Raji (cell line): ENCODE results near the gene CALCB.

Source experiments
- POLR2A ChIP-seq: IDR thresholded peaks from 2 replicates; pipeline ENCODE4 v1.6.1; 2011; ENCODE audit warnings: low read depth, low read length, control low read depth; ENCODE audit not compliant: insufficient read depth

Gene CALCB

GRCh38 chr11:15071556-15072255, 1.7 kb upstream of the CALCB start:
- TF ChIP-seq POLR2A = no peak

DNA sequence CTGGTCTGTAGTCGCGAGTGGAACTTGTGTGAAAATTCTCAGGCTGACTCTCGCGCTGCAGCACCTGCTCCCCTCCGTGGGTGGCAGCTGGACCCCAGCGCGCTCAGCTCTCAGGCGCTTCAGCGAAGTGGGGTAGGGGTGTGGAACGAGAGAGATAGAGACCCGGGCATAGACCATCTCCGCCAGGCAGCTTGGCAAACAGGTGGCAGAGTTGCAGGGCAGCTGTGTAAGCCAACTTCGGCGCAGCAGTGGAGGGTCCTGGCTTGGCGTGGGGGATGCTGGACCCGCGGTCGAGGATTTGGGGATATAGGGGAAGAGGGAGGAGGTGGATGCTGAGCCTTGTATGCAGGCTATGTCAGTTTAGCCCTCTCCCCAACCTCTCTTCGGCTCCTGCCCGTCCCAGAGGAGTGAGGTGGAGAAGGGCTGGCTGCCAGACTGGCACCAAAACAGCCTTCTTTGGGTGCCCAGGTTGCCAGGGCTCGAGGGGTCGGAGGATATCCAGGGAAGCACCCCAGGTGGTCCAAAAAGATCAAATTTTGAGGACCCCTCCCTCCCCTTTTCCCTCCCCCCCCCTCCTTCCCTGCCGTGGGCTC, 746 bp upstream of the CALCB start:
- no peak for TF ChIP-seq POLR2A

DNA sequence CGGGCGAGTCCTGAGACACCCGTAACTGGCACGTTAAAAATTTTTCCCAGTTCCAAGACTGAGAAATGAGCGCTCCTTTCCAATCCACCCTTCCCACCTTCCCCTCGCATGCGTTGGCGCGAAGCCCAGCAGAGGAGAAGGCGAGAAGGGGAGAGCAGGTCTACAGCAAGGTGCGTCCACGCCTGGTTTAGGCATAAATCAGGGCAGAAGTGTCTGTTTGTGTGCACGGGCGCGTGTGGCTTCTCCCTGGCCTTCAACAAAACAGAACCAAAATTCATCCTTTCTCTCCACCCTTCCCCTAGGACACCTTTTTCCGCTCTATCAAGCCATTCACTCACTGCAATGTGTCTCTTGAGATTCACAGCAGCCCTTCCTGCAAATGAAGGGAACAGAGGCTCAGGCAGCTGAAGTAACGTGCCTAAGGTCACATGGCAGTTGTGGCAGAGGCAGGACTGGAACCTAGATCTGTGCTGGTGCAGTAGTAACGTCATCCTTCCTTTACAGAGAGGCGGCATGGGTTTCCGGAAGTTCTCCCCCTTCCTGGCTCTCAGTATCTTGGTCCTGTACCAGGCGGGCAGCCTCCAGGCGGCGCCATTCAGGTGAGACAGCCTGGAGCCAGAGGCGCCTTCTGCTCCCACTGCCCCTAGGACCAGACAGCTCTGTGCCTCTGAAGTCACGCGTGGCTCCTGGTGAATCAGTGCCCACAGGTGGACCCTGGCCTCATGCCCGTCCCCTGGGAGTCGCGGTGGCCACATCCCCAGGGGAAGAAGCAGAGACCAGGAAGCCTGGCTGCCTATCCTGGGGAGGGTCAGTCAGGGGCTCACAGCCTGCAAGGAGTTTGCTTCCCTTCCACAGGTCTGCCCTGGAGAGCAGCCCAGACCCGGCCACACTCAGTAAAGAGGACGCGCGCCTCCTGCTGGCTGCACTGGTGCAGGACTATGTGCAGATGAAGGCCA, 1.1 kb downstream of the CALCB start:
- no peak for TF ChIP-seq POLR2A

DNA sequence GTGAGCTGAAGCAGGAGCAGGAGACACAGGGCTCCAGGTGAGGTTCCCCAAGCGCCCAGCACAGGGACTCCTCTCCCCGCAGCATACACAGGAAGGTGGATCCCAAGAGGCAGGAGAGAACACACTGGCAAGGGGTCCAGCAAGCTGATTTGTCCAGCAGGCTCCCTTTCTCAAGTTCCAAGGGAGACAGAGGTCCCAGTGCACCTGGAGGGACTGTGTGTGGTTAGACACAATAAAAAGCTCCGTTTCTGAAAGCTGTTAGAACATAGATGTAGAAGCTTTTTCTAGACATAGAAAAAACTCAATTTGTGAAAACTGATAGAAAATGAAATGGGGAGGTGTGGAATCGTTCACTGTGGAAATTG, 1.8 kb downstream of the CALCB start:
- no peak for TF ChIP-seq POLR2A

GRCh38 chr11:15091175-15091574, 17.8 kb downstream of the CALCB start:
- no peak for TF ChIP-seq POLR2A

DNA sequence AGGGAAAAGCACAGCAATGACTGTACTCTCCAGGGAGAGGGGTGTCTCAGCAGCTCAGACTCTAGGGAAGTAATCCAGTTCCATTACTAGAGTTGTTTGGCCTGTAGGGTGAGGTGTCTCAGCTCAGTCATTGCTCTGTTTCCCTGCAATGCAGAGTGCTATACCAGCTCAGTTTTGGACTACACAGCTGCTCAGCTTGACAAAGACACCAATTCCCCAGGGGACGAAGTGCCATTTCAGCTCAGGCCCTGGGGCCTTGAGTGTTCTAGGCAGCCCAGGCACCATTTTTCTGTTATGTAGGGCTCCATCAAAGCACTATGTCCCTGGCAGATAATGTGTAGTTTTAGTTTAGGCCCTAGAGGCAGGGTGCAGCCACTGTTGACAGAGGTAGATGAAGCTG, 18.2 kb downstream of the CALCB start:
- TF ChIP-seq POLR2A = no peak

- TF ChIP-seq POLR2A = no peak
Observed at GRCh38 chr11:15093432-15093831, 20.0 kb downstream of the CALCB start.

DNA sequence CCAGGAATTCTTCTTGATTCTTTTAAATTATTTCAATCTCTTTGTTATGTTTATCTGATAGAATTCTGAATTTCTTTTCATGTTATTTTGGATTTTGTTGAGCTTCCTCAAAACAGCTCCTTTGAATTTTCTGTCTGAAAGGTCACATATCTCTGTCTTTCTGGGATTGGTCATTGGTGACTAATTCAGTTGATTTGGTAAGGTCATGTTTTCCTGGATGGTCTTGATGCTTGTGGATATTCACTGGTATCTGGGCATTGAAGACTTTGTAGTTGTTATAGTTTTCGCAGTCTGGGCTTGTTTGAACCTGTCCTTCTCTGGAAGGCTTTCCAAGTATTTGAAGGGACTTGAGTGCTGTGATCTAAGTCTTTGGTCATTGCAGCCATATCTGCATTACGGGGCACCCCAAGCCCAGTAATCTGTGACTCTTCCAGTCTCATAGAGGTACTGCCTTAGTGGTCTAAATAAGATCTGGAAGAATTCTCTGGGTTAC, 22.4 kb downstream of the CALCB start:
- TF ChIP-seq POLR2A = no peak

DNA sequence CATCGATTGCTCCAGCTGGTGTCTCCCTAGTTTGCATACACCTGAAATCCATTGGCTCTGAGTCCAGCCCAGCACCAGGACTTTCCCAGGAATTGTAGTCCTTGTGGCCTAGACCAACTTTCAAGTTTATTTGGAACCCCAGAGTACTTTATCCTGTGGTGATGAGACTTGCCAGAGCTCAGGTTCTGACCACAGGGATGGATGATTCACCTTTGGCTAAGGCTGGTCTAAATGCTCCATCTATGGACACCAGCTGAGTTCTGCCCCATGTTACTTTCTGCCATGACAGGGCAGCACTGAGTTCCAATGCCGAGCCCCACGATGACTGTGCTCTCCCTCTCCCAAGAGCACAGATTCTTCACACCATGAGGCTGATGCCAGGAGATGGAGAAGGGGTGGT, 24.0 kb downstream of the CALCB start:
- no peak for TF ChIP-seq POLR2A

- TF ChIP-seq POLR2A = no peak
Observed at GRCh38 chr11:15099267-15099666, 25.9 kb downstream of the CALCB start.

DNA sequence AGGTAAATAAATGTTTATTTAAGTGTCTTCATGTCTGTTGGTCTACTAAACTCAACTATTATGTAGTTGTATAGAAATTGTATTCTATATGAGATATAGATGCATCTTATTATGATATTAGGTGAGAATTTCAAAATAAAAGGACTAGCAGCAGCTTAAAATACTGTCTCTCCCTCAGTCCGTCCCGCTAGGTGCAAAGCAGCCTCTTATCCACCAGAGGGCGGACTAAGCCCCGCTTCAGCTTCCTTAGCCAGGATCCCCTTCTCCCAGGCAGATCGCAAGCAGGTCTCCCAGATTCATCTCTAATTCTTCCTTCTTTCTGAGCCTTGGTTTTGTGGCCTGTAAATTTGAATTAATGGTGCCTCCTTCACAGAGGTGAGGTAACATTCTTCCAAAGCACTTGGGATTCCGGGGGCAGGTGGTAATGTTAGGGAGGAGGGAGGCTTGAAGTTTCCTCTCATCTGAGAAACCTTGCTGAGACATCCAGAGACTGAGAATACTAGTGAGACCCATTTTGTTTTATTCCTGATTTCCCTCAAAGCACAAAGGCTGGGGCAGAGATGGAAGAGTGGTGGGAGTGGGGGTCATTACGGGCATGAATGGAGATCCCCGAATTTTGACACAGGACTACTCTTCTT, 27.8 kb downstream of the CALCB start:
- no peak for TF ChIP-seq POLR2A

GRCh38 chr11:15104166-15104565, 30.8 kb downstream of the CALCB start:
- no peak for TF ChIP-seq POLR2A

- no peak for TF ChIP-seq POLR2A
Observed at GRCh38 chr11:15106201-15106965, 33.0 kb downstream of the CALCB start.

- TF ChIP-seq POLR2A = no peak
Observed at GRCh38 chr11:15107730-15108515, 34.5 kb downstream of the CALCB start.
